ENCODE data around the gene LRRC7.
A peak's percentile ranks its signal among the peaks of the same experiment; 100 is the strongest.

Gene LRRC7

DNA sequence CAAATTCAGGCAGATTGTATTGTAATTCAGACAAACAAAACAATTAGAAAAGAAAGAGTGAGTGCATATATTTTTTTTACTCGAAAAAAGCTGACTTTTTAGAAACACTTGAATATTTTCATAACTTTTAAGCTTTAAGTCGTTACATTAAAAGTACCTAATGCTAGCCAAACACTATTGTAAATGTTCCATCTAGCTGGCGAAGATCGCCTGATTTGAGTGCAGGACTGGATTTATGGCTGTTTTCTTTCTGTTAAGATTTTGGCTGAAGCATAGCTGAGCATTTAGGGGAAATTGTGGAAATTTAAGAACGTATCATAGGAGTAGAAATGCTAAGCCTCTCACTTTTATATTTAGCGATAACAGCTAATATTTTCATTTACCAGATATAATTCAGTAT lies 24.6 kb downstream of the LRRC7 start:
- Mint-ChIP-seq H3K36me3 (ENCODE audit: low read depth) (no peaks in the 10 kb centered on the region), H3K27me3 (ENCODE audit: low read depth) (no peaks in the 10 kb centered on the region), H3K9me3 (no peaks in the 10 kb centered on the region), H3K27ac (peak overlapping the region in 2 of 3 experiments; percentile 39 to 66), H3K4me3 (peak overlapping the region in 1 of 3 experiments; percentile 44), H3K4me1 (peaks cover 8% of the 10 kb centered on the region)
- TF ChIP-seq, protein P1, sequence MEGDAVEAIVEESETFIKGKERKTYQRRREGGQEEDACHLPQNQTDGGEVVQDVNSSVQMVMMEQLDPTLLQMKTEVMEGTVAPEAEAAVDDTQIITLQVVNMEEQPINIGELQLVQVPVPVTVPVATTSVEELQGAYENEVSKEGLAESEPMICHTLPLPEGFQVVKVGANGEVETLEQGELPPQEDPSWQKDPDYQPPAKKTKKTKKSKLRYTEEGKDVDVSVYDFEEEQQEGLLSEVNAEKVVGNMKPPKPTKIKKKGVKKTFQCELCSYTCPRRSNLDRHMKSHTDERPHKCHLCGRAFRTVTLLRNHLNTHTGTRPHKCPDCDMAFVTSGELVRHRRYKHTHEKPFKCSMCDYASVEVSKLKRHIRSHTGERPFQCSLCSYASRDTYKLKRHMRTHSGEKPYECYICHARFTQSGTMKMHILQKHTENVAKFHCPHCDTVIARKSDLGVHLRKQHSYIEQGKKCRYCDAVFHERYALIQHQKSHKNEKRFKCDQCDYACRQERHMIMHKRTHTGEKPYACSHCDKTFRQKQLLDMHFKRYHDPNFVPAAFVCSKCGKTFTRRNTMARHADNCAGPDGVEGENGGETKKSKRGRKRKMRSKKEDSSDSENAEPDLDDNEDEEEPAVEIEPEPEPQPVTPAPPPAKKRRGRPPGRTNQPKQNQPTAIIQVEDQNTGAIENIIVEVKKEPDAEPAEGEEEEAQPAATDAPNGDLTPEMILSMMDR (IDR thresholded peaks at IDR 0.05; ENCODE audit: unreplicated experiment in 3 of 3) = no peak

DNA sequence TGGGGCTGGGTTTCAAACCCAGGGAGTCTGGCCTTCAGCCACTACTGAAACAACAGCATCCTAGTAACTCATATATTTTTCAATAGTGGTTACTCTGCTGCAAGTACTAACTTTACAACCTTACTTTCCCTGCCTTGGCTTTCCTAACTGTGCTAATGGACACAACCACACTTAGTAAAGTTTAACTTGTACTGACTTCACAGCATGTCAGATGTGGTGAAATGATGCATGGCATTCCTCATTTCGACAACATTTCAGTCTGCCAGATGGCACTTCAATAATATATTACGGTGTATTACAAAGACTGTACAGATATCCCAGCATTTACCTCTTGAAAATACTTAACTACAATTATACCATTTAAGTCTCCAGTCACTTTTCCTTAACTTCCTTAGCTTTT lies 27.8 kb downstream of the LRRC7 start:
- Mint-ChIP-seq H3K27ac (no peak overlapping the region), H3K4me3 (no peak overlapping the region)

DNA sequence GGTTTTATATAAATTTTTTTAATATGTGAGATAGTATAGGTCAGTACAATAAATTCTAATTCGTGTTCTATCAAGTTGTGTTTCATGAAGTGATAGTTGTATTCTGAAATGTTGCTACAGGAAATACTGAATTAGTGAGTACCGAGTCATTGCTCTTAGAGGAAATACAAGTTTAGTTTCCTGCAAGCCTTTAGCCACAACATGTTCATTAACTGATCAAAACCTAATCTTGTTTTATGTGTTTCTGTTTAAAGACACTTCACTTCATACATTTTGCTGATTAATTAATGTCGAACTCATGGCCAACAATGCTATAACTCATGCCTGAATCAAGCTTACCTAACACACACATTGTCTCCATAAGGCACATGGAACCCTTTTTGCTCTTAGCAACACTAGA lies 43.6 kb downstream of the LRRC7 start:
- Mint-ChIP-seq H3K9me3 (no peaks in the 10 kb centered on the region), H3K27ac (no peak overlapping the region), H3K4me3 (no peak overlapping the region), H3K36me3 (ENCODE audit: low read depth) (no peaks in the 10 kb centered on the region), H3K27me3 (ENCODE audit: low read depth) (no peaks in the 10 kb centered on the region), H3K4me1 (no peaks in the 10 kb centered on the region)
- TF ChIP-seq, protein P1 (IDR thresholded peaks at IDR 0.05; ENCODE audit: unreplicated experiment in 3 of 3) = no peak

More for the DNA sequence above, 27.8 kb downstream of the LRRC7 start:
- Mint-ChIP-seq H3K36me3 (ENCODE audit: low read depth) (no peaks in the 10 kb centered on the region), H3K9me3 (no peaks in the 10 kb centered on the region), H3K4me1 (peaks cover 8% of the 10 kb centered on the region), H3K27me3 (ENCODE audit: low read depth) (no peaks in the 10 kb centered on the region)
- TF ChIP-seq, protein P1 (IDR thresholded peaks at IDR 0.05; ENCODE audit: unreplicated experiment in 3 of 3) = no peak

DNA sequence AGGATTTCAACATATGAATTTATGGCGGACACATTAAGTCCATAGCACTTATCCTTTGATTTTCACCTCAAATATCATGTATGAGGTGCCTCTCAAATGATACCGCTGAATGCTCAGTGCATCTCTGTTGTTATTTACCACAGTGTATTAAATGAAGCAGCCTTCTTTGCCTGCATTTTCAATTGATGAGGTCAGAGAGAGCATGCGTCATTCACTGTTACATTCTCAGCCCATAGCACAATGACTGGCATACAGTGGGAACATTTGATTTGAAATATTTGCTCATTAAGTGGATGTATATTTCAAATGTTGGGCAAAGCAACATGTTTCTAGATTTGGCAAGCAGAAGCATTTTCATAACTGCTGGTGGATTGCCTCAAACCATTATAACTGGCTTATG lies 45.7 kb downstream of the LRRC7 start:
- no peak overlapping the region for H3K27ac Mint-ChIP-seq
- H3K9me3 Mint-ChIP-seq = no peaks in the 10 kb centered on the region
- H3K4me3 Mint-ChIP-seq = no peak overlapping the region
- TF ChIP-seq, protein P1 (IDR thresholded peaks at IDR 0.05; ENCODE audit: unreplicated experiment in 3 of 3) = no peak
- no peaks in the 10 kb centered on the region for H3K36me3 Mint-ChIP-seq (ENCODE audit: low read depth)
- H3K4me1 Mint-ChIP-seq = no peaks in the 10 kb centered on the region
- no peaks in the 10 kb centered on the region for H3K27me3 Mint-ChIP-seq (ENCODE audit: low read depth)

DNA sequence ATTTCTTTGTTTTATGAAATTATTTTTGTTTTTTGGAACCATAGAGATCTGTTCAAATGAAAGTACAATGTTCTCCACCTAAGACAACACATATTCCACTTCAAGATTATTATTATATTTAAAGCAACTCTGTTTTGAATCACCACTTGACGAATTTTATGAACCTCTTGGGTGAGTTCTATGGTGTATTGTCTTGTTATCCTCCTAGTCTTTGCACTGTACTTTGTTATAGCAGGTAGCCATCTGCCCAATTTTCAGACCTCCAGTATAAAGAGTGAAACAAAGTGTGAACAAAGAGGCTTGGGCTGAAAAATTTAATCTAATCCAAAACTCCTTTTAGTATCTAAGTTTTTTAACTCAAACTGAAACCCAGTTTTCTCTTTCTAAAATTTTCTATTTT lies 71.0 kb downstream of the LRRC7 start:
- Mint-ChIP-seq H3K4me3 (no peak overlapping the region), H3K36me3 (ENCODE audit: low read depth) (no peaks in the 10 kb centered on the region), H3K9me3 (peaks cover 8% of the 10 kb centered on the region), H3K27me3 (ENCODE audit: low read depth) (no peaks in the 10 kb centered on the region), H3K27ac (no peak overlapping the region), H3K4me1 (no peaks in the 10 kb centered on the region)
- TF ChIP-seq, protein P1 (IDR thresholded peaks at IDR 0.05; ENCODE audit: unreplicated experiment in 3 of 3) = no peak

DNA sequence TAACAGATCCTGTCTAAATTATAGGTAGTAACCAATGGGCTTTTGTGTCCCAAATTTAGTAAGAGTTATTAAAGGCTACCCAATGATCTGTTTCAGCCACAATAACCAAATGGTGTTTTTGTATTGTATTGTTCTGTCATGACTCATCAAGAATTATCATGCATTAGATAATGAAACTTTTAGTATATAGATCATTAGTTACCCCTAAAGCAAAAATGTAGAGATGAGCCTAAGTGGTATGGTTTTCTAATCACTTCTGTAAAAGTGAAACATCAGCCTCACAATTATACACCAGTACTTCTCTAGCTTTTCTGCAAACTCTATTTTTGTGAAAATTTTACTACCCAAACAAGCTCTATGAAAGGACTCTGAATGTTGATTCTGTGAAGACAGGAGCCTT lies 71.4 kb downstream of the LRRC7 start:
- no peaks in the 10 kb centered on the region for H3K4me1 Mint-ChIP-seq
- no peaks in the 10 kb centered on the region for H3K36me3 Mint-ChIP-seq (ENCODE audit: low read depth)
- no peak overlapping the region for H3K4me3 Mint-ChIP-seq
- no peak overlapping the region for H3K27ac Mint-ChIP-seq
- TF ChIP-seq, protein P1 (IDR thresholded peaks at IDR 0.05; ENCODE audit: unreplicated experiment in 3 of 3) = no peak
- no peaks in the 10 kb centered on the region for H3K27me3 Mint-ChIP-seq (ENCODE audit: low read depth)
- H3K9me3 Mint-ChIP-seq = peaks cover 8% of the 10 kb centered on the region
